Activated naive CD4-positive, alpha-beta T cell treated with Interleukin-2 at 50 U/mL for 16 hours (primary cell): Measurements from ENCODE around the gene CD68.

Source experiments
- DNase-seq: peaks from one replicate; pipeline ENCODE4 v3.0.0-alpha.2; 2020

Gene CD68

DNA sequence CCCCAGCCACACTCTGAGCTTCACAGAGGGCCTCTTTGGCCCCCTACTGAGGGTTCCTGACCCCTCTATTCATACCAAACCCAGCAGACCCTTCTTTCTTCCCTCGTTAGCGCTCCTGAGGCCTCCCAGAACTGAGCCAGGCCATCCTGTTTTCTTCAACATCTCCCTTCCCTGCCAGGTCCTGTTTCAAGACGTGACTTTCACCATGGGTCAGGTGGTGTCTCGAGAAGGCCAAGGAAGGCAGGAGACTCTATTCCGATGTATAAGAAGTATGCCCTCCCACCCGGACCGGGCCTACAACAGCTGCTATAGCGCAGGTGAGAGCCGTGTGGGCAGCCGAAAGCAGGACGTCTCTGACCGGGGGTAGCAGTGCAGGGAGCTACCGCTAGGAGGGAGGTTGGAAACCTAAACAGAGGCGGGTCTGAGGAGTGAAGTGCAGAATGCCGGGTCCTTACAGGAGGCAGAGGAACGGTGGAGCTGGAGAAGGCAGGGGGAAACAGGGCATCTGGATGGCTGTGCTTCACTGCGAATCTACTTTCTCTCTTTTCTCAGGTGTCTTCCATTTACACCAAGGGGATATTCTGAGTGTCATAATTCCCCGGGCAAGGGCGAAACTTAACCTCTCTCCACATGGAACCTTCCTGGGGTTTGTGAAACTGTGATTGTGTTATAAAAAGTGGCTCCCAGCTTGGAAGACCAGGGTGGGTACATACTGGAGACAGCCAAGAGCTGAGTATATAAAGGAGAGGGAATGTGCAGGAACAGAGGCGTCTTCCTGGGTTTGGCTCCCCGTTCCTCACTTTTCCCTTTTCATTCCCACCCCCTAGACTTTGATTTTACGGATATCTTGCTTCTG, 19.0 kb upstream of the CD68 start:
- peak; percentile 70 for DNase-seq

DNA sequence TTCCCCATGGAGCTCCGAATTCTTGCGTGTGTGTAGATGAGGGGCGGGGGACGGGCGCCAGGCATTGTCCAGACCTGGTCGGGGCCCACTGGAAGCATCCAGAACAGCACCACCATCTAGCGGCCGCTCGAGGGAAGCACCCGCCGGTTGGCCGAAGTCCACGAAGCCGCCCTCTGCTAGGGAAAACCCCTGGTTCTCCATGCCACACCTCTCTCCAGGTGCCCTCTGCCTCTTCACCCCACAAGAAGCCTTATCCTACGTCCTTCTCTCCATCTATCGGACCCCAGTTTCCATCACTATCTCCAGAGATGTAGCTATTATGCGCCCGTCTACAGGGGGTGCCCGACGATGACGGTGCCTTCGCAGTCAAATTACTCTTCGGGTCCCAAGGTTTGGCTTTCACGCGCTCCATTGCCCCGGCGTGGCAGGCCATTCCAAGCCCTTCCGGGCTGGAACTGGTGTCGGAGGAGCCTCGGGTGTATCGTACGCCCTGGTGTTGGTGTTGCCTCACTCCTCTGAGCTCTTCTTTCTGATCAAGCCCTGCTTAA, 18.3 kb upstream of the CD68 start:
- peak; percentile 90 for DNase-seq

DNA sequence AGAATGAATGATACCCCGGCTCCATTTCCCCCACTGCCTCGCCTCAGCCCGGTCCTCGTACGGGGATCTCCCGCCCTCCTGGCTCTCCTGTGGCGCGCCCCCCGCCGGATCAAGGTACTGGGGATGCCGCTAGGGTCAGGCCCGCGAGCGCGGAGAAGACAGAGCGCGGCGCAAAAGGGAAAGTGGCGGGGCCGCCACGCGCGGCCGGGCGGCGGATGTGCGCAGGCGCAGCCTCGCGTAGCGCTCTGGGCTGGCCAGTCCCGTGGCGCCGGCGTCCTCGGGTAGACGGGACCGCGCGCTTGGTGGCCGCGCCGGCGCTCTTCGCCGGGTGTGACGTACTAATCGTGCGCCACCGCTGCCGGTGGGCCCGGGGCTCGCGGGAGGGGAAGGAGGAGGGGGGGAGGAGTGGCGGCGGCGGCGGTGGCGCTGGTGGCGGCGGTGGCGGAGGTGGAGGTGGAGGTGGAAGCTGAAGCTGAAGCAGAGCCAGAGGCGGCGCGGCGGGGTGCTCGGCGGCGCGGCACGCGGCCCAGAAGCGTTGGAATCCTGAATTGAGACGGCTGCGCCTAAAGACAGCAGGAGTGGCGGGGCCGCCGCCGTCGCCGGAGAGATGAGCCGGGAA, 17.7 kb upstream of the CD68 start, which contains the start of gene SENP3:
Gene SENP3, plus strand, starts transcription at position 331 of the 619 bp plus-strand sequence. CDS start 1,158 bp downstream, outside the sequence.
- DNase-seq = peak; percentile 92

DNA sequence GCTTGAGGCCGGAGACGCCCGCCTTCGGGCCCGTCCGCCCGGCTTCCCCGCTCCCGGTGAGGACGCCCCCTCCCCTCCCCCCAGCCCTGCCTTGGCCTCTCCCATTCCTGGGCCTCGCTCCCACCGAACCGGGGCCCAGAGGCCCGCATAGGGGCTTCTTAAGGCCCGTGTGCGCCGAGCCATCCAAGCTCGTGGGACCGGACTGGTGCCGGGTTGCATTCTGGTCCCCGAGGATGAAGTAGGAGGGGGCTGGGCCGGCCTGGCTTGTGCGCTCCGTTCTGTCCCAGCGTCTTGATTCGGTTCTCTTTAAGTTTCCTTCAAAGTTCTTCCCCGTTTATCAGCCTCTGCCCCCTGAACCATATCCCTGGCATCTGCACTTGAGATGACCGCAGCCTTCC, 17.2 kb upstream of the CD68 start:
- no peak for DNase-seq

DNA sequence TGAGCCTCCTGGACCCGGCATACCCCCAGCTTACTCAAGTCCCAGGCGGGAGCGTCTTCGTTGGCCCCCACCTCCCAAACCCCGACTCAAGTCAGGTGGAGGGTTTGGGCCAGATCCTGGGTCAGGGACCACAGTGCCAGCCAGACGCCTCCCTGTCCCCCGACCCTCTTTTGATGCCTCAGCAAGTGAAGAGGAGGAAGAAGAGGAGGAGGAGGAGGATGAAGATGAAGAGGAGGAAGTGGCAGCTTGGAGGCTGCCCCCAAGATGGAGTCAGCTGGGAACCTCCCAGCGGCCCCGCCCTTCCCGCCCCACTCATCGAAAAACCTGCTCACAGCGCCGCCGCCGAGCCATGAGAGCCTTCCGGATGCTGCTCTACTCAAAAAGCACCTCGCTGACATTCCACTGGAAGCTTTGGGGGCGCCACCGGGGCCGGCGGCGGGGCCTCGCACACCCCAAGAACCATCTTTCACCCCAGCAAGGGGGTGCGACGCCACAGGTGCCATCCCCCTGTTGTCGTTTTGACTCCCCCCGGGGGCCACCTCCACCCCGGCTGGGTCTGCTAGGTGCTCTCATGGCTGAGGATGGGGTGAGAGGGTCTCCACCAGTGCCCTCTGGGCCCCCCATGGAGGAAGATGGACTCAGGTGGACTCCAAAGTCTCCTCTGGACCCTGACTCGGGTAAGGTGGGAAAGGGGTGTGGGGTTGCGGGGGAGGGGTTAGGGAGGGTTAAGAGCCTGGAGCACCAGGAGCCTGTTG, 16.1 kb upstream of the CD68 start:
- no peak for DNase-seq

DNA sequence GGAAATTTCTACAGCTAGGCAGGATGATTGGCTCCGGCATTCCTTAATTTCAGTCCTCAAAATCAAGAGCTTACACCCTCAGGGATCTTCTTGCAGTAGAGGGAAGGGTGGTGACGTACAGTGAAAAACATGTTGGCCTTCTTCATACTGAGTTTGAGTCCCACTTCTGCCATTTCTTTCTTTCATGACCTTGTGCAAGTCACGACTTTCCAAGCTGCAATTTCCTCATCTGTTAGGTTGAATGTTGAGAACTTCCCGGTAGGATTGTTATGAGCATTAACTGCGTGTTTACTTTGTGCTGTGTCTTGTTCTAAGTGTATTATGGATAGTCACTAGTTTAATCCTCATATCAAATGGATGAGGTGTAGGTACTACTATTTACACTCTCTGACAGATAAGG, 9.9 kb upstream of the CD68 start:
- DNase-seq = no peak

DNA sequence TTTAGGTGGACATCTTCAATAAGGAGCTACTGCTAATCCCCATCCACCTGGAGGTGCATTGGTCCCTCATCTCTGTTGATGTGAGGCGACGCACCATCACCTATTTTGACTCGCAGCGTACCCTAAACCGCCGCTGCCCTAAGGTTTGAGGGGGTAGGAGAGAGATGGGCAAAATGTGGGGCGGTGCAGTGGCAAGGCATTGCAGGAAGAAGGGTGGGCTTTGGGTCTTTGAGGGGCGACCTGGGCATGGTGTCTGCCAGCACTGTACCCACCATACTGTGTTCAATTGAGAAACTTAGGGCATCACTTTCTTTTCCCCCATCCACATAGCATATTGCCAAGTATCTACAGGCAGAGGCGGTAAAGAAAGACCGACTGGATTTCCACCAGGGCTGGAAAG, 9.1 kb upstream of the CD68 start:
- DNase-seq = no peak

DNA sequence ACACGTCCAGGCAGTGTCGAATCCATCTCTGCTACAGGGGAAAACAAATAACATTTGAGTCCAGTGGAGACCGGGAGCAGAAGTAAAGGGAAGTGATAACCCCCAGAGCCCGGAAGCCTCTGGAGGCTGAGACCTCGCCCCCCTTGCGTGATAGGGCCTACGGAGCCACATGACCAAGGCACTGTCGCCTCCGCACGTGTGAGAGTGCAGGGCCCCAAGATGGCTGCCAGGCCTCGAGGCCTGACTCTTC, 7.2 kb upstream of the CD68 start:
- no peak for DNase-seq

DNA sequence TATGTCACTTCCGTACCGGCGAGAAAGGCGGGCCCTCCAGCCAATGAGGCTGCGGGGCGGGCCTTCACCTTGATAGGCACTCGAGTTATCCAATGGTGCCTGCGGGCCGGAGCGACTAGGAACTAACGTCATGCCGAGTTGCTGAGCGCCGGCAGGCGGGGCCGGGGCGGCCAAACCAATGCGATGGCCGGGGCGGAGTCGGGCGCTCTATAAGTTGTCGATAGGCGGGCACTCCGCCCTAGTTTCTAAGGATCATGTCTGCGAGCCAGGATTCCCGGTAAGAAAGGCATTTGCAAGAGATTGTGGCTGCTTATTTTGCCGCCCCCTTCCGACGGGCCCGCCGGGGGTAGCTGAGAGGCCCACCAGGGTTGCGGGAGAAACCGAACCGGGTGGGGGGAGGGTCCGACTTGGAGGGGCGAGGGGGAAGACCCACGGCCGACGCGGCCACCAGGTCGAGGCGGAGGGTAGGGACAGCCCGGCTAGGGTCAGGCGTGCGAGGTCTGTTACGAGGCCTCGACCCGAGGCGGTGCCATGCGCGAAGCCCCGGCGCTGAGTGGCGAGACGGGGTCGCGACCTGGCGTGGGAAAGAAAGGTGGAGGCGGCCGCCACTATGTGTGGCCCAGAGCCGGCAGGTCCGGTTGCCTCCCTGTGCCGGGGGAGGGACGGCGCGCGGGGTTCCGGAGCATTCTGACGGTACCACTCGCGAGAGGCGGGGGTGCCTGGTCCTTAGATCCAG, 6.7 kb upstream of the CD68 start:
- peak; percentile 100 for DNase-seq

DNA sequence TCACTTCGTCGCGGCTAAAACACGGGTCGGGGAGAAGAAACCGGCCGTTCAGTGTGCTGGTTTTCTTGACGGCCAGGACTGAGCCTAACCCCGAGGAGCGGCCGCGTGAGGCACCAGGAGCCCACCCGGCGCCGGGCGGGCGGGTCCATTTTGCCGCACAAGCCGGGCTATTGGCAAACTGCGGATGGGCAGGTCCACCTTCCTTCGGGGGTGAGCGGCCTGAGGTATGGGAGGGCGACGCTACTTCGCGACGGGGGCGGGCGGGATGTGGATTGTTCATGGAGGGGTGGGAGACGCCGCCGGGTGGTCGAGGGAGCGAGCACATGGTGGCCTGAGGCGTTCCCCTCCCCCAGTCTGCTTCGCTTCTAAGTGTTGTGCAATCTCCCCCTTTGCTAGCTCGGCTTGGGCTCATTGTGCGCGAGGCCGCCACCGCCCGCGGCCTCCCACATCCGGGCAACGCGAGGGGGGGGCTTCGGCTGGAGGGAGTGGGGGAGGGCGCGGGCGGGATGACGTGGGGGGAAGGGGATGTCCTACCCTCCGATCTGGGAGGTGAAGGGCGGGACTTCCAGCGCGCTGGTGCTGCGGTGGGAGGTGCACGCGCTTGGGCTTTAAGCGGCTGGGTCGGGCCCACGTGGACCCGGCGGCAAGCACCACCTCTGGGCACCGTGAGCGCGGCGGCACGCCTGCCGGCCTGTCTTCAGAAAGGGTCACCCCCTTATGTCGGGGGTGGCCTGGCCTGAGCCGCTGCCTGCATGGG, 5.9 kb upstream of the CD68 start:
- peak; percentile 91 for DNase-seq

DNA sequence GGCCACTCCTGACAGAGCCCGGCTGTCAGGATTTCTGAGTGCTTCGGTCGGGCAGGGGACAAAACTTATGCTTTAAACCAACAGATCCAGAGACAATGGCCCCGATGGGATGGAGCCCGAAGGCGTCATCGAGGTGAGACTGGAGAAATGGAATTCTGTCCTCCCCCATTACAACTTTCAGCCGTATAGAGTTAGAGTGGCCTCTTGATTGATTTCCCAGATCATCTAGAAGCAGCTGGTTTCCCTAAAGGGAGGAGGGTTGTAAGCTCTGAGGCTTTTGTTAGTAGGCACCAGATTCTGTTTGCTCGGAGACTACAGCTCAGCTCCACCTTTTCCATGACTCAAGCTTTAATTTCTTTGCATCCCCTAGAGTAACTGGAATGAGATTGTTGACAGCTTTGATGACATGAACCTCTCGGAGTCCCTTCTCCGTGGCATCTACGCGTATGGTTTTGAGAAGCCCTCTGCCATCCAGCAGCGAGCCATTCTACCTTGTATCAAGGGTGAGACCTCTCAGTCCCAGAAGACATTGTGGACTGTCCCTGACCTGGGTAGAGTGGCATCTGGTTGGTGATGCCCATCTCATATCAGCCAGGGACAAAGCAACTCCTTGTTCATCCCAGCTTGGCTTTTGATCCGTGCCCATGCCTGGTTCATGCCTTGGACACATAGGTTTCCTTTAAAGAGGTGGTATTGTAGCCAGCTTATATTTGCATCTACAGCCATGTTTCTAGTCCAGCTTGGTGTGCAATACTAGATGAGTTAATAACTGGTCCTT, 5.1 kb upstream of the CD68 start:
- DNase-seq = no peak

DNA sequence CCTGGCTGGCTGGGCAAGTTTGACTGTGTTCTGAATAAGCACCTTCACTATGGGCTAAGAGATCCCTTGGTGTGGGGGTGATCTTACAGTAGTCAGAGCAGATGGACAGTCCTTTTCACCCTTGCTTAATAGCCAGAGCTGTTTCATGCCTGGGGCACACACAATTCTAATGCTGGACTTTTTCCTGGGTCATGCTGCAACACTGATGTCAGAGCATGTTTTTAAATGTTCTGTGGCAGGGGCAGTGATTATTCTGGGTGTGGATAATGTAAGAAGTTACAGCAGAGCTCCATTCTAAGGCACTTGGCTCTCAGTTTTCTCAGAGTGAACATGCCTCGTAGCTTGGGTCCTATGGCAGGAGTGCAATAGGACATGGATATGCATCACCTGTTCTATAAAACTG, 4.0 kb upstream of the CD68 start:
- DNase-seq = no peak

DNA sequence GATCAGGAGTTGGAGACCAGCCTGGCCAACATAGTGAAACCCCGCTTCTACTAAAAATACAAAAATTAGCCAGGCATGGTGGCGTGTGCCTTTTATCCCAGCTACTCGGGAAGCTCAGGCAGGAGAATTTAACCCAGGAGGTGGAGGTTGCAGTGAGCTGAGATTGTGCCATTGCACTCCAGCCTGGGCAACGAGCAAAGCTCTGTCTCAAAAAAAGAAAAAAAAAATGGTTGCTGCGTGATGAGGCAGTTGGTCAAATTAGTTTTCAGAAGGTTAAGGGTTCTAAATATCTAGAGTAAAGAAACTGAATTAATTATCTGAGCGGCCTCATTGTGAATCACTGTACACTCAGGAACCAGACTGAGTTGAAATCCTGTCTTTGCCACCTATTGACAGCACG, 3.5 kb upstream of the CD68 start:
- DNase-seq = no peak

DNA sequence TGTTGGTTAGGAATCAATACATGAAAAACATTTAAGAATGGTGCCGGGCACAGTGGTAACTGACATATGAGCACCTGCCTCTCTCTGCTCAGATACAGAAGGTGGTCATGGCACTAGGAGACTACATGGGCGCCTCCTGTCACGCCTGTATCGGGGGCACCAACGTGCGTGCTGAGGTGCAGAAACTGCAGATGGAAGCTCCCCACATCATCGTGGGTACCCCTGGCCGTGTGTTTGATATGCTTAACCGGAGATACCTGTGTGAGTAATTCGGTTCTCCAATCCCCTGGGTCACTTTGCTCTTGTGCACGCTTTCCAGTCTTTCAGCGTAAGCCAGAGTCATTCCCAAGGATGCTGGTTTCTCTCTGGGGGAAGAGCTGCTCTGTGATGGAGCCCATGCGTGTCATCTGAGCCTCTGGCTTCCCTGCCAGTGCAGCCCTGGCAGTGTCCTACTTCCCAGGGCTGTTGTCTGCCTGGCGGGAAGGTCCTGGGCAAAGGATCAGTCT, 3.0 kb upstream of the CD68 start:
- DNase-seq = no peak

DNA sequence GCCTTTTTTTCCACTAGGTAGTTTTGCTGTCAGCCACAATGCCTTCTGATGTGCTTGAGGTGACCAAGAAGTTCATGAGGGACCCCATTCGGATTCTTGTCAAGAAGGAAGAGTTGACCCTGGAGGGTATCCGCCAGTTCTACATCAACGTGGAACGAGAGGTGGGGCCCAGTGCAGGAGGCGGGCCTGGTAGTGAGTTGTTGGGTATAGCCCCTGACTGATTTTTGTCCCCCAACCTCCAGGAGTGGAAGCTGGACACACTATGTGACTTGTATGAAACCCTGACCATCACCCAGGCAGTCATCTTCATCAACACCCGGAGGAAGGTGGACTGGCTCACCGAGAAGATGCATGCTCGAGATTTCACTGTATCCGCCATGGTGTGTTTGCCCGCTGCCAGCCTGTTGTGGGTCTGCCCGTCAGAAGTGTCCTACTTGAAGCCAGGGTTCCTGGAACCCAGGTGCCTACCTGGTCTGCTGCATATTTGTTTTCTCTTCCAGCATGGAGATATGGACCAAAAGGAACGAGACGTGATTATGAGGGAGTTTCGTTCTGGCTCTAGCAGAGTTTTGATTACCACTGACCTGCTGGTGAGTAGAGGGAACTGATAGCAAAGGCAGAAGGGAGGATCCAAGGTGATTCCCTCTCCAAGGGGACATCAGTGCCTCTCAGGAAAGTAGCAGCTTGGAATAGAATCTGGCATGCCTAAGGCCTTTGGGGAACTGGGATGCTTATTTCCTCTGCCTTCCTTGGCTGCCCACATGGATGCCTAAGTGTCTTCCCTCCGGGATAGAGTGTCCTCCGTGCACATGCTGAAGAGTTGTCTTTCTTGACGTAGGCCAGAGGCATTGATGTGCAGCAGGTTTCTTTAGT, 1.9 kb upstream of the CD68 start:
- DNase-seq = no peak

DNA sequence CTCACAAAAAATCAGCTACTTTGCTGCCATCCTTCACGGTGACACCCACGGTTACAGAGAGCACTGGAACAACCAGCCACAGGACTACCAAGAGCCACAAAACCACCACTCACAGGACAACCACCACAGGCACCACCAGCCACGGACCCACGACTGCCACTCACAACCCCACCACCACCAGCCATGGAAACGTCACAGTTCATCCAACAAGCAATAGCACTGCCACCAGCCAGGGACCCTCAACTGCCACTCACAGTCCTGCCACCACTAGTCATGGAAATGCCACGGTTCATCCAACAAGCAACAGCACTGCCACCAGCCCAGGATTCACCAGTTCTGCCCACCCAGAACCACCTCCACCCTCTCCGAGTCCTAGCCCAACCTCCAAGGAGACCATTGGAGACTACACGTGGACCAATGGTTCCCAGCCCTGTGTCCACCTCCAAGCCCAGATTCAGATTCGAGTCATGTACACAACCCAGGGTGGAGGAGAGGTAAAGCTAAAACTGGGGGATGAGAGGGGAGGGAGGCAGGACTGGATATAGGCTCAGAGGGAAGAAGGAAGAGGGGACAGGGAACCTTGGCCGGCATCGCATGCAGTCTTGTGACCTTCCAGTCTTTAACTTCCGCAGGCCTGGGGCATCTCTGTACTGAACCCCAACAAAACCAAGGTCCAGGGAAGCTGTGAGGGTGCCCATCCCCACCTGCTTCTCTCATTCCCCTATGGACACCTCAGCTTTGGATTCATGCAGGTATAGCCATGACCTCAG, 581 bp downstream of the CD68 start:
- peak; percentile 36 for DNase-seq

DNA sequence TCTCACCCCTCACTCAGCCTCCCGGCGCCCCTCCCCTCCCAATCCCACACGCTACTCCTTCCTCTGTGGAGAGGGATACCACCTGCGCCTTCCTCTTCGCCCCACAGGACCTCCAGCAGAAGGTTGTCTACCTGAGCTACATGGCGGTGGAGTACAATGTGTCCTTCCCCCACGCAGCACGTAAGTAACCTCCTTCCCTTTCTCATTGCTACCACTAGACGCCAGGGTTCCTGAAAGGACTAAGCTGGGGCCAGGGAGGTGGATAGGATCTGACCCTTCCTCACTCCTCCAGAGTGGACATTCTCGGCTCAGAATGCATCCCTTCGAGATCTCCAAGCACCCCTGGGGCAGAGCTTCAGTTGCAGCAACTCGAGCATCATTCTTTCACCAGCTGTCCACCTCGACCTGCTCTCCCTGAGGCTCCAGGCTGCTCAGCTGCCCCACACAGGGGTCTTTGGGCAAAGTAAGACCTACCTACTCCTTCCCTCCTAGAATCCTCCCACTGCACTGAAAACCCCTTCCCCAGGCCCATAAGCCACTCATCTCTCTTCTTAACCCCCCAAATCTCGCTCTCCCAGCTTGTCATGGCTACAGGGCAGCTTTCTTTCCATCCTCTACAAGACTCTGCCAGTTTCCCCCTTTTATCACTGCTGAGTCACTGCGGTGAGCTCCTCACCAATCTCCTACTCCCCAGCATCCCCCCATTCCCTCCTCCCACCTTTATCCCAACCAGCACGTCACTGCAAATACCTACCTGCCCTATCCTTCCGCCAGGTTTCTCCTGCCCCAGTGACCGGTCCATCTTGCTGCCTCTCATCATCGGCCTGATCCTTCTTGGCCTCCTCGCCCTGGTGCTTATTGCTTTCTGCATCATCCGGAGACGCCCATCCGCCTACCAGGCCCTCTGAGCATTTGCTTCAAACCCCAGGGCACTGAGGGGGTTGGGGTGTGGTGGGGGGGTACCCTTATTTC, 1.5 kb downstream of the CD68 start:
- no peak for DNase-seq
